ENCODE measurements around the gene ARL13B. TPM values are rescaled to one million over a fixed set of nuclear protein-coding genes. Genes with fewer than 3 reads are reported as not detected.

Gene ARL13B
- total RNA-seq, 1 experiment from 2014 or later, result 18.4 TPM

DNA sequence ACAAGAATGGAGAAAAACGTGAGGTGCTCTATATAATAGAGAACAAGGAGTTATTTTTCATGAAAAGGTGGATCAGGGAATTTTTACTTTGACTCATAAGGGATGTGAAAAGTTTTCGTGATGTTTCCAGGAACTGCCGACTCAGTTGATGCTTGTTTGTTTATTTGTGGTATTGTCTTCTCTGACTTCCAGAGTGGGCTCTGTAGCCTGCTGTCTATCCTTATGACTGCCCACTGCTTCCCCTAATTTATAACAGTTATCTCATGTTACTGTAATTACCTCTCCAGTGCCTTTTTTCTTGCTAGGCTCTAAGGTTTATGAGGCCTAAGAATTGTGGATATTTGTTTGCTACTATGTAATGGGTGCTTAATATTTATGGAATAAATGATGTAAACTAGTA, 12.3 kb downstream of the ARL13B start:
- POLR2A ChIA-PET (ENCODE audit: low non-redundant PET), result no interaction called here
- no peaks in the 10 kb centered on the region for H3K9me3 ChIP-seq (ENCODE audit: low read depth, low read length, poor library complexity, severe bottlenecking)
- H3K27me3 ChIP-seq (replicated peaks; ENCODE audit: insufficient read depth, low read depth, low read length, poor library complexity), result no peaks in the 10 kb centered on the region
- TF ChIP-seq, protein P1, sequence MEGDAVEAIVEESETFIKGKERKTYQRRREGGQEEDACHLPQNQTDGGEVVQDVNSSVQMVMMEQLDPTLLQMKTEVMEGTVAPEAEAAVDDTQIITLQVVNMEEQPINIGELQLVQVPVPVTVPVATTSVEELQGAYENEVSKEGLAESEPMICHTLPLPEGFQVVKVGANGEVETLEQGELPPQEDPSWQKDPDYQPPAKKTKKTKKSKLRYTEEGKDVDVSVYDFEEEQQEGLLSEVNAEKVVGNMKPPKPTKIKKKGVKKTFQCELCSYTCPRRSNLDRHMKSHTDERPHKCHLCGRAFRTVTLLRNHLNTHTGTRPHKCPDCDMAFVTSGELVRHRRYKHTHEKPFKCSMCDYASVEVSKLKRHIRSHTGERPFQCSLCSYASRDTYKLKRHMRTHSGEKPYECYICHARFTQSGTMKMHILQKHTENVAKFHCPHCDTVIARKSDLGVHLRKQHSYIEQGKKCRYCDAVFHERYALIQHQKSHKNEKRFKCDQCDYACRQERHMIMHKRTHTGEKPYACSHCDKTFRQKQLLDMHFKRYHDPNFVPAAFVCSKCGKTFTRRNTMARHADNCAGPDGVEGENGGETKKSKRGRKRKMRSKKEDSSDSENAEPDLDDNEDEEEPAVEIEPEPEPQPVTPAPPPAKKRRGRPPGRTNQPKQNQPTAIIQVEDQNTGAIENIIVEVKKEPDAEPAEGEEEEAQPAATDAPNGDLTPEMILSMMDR (conservative IDR thresholded peaks at IDR 0.05; ENCODE audit: low read depth, low read length), result no peak
- no peak for TF ChIP-seq EZH2 (IDR thresholded peaks at IDR 0.05; ENCODE audit: borderline replicate concordance, low read depth, low read length, poor library complexity, severe bottlenecking)
- no TSS peak for BruUV-seq (replicated peaks)
- CTCF ChIA-PET, result no interaction called here
- DNase-seq (ENCODE audit: low spot score), result no peak
- no peak overlapping the region for H3K27ac ChIP-seq (ENCODE audit: low read depth, low read length, poor library complexity, severe bottlenecking)
- H3K4me3 ChIP-seq (ENCODE audit: low read depth, low read length, poor library complexity, severe bottlenecking), result no peak overlapping the region
- intact Hi-C loops (cut with micrococcal nuclease; ENCODE audit: unreplicated experiment), result no loop called here
- H3K36me3 ChIP-seq (ENCODE audit: insufficient read depth, low read length, poor library complexity, severe bottlenecking), result no peaks in the 10 kb centered on the region
- peaks cover 17% of the 10 kb centered on the region for H3K4me1 ChIP-seq (ENCODE audit: insufficient read depth, low read length, poor library complexity, severe bottlenecking)

DNA sequence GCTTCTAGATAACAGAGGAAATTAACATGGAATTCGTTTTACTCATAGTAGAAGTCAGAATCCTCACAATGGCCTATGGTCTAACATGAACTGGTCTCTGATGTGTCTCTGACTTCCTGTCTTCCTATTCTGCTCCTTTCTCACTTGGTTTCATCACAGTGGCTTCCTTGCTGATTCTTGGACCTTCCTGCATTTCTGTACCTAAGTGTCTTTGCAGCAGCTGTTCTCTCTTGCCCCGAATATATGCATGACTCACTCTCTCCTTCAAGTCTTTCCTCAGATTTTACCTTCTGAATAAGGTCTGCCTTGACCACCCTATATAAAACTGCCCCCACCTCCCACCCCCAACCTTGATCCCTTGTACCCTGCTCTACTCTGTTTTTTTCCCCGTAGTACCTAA, 14.1 kb downstream of the ARL13B start:
- no peaks in the 10 kb centered on the region for H3K9me3 ChIP-seq (ENCODE audit: low read depth, low read length, poor library complexity, severe bottlenecking)
- intact Hi-C loops (cut with micrococcal nuclease; ENCODE audit: unreplicated experiment), result no loop called here
- no peak overlapping the region for H3K27ac ChIP-seq (ENCODE audit: low read depth, low read length, poor library complexity, severe bottlenecking)
- CTCF ChIA-PET, result no interaction called here
- H3K27me3 ChIP-seq (replicated peaks; ENCODE audit: insufficient read depth, low read depth, low read length, poor library complexity), result no peaks in the 10 kb centered on the region
- POLR2A ChIA-PET (ENCODE audit: low non-redundant PET), result no interaction called here
- H3K36me3 ChIP-seq (ENCODE audit: insufficient read depth, low read length, poor library complexity, severe bottlenecking), result no peaks in the 10 kb centered on the region
- TF ChIP-seq, protein P1 (conservative IDR thresholded peaks at IDR 0.05; ENCODE audit: low read depth, low read length), result no peak
- no peak for TF ChIP-seq EZH2 (IDR thresholded peaks at IDR 0.05; ENCODE audit: borderline replicate concordance, low read depth, low read length, poor library complexity, severe bottlenecking)
- BruUV-seq (replicated peaks), result no TSS peak
- no peaks in the 10 kb centered on the region for H3K4me1 ChIP-seq (ENCODE audit: insufficient read depth, low read length, poor library complexity, severe bottlenecking)
- H3K4me3 ChIP-seq (ENCODE audit: low read depth, low read length, poor library complexity, severe bottlenecking), result no peak overlapping the region
- DNase-seq (ENCODE audit: low spot score), result no peak

DNA sequence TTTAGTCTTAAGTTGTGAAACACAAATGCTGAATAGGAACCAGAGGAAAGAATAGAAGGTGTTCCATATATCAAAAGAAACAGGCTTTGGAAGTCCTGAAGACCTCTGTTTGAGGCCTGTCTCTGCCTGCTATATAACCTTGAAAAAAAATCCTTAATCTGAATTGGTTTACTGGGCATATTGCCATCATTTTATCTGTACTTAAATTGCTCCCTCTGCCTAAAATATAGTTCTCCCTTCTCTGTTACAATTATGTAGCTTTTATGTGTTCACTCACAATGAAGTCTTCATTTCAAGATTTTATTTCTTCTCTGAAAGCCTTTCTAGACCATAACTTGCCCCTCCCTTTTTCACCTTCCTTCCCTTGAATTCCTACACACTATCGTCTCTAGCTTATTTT, 21.2 kb downstream of the ARL13B start:
- no peak for DNase-seq (ENCODE audit: low spot score)
- Histone ChIP-seq H3K4me1 (ENCODE audit: insufficient read depth, low read length, poor library complexity, severe bottlenecking) (peaks cover 6% of the 10 kb centered on the region), H3K9me3 (ENCODE audit: low read depth, low read length, poor library complexity, severe bottlenecking) (no peaks in the 10 kb centered on the region), H3K27ac (ENCODE audit: low read depth, low read length, poor library complexity, severe bottlenecking) (no peak overlapping the region), H3K27me3 (replicated peaks; ENCODE audit: insufficient read depth, low read depth, low read length, poor library complexity) (no peaks in the 10 kb centered on the region), H3K36me3 (ENCODE audit: insufficient read depth, low read length, poor library complexity, severe bottlenecking) (no peaks in the 10 kb centered on the region), H3K4me3 (ENCODE audit: low read depth, low read length, poor library complexity, severe bottlenecking) (no peak overlapping the region)
- TF ChIP-seq, protein P1 (conservative IDR thresholded peaks at IDR 0.05; ENCODE audit: low read depth, low read length), result no peak
- TF ChIP-seq EZH2 (IDR thresholded peaks at IDR 0.05; ENCODE audit: borderline replicate concordance, low read depth, low read length, poor library complexity, severe bottlenecking), result no peak
- BruUV-seq (replicated peaks), result no TSS peak
- intact Hi-C loops (cut with micrococcal nuclease; ENCODE audit: unreplicated experiment), result no loop called here
- POLR2A ChIA-PET (ENCODE audit: low non-redundant PET), result no interaction called here
- CTCF ChIA-PET, result no interaction called here

Measured in A673 (cell line).